ENCODE measurements around the gene RNF222.
A peak's percentile ranks its signal among the peaks of the same experiment; 100 is the strongest.
"Not testable (repeated sequence)": the region's sequence is repeated elsewhere in the genome, so short reads cannot be mapped to it uniquely, and the experiment has no call there.

Gene RNF222

GRCh38 chr17:8410883-8411238 is 13.2 kb upstream of the RNF222 start:
- DNase-seq (ENCODE audit: low spot score): no peak

DNA sequence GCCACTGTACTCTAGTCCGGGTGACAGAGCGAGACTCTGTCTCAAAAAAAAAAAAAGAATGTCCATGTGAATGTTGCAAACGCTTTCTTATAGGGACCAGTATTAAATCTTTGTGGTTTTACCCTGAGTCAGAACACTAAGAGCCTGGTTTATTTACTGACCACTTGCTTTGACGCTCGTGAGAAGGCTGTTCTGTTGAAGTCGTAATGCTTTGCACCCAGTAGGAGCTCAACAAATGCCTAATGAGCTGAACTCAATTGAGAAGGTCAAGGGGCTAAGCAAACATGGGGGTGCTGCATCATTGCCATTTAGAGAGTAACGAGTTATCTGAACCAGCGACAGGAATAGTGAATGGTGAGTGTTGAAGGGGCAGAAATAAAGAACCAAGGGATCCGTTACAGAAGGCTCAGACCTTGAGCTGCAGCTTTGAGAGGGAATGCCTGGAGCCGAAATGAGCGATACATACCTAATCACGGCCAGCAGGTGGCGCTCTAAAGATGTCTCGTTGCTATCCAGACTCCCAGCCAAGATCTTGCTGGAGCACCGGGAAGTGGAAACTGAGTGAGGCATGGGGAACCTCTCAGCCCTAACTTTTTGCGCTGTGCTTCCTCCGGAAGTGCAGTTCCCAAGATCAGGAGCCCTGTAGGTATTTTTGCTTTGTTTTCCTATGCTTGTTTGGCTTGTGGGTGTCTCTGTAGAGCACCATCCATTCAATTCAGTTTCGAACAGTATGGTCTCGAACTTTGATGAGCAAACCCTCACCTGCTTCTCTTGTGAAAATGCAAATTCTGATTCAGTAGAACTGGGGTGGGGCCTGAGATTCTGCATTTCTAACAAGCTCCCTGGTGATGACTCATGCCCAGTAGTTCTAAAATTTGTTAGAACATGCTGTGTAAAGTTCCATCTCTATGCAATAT is 12.6 kb upstream of the RNF222 start:
- peak; percentile 85 for DNase-seq (ENCODE audit: low spot score)

GRCh38 chr17:8408371-8408770 is 10.7 kb upstream of the RNF222 start:
- DNase-seq (ENCODE audit: low spot score): no peak

DNA sequence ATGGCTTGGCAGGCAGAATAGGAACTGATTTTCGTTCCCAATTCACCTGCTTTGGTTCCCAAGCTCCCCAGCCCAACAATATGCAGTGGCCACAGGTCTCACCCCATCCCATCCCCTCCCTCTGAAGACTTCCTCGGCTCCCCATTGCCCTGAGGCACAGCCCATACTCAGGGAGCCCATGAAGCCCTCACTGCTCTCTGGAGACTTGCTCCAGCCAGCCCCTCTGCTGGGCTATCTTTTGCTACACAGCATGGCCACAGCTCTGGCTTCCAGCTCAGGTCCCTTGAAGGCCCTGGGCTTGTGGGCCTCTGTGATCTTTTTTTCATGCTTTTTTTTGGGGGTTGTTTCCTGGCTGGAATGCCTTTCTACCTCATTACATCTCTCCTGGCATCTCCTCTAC is 8.5 kb upstream of the RNF222 start:
- no peak for DNase-seq (ENCODE audit: low spot score)

DNA sequence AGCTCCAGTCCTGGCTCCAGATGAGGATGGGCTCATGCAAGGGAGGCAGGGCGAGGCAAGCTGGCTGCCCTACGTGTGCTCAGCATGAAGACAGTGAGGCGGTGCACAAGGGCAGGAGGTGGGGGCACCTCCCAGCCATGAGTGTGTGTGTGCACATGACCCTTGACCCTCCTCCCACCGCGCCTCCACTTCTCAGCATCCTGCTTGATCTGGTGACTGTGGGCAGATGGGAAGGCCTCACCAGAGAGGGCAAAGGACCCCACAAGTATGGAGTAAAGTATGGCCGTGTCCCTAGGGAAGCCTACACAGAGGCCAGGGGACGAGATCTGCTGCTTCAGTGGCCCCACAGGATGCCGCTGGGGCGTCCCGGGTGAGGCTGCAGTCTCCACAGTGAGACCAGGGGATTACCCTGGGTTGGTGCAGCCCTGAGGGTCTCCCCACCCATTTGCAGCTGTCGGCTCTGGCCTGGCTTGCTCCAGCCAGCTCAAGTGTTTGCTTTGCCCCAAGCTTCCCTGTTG is 7.9 kb upstream of the RNF222 start:
- no peak for DNase-seq (ENCODE audit: low spot score)

DNA sequence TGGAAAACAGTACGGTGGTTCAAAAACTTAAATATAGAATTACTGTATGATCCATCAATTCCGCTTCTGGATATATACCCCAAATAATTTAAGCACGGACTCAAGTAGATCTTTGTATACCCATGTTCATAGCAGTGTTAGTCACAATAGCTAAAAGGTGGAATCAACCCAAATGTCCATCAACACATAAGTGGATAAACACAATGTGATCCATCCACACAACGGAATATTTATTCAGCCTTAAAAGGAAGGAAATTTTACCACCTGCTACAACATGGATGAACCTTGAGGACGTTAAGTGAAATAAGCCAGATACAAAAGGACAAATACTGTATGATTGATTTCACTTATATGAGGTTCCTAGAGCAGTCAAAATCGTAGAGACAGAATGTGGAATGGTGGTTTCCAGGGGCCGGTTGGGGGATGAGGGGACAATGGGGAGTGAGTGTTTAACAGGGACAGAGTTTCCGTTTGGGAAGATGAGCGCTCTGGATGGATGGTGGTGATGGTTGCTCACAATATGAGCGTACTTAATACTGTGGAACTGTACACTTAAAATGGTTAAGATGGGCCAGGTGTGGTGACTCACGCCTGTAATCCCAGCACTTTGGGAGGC is 5.4 kb upstream of the RNF222 start:
- no peak for DNase-seq (ENCODE audit: low spot score)

GRCh38 chr17:8401107-8401506 is 3.5 kb upstream of the RNF222 start:
- DNase-seq (ENCODE audit: low spot score): no peak

DNA sequence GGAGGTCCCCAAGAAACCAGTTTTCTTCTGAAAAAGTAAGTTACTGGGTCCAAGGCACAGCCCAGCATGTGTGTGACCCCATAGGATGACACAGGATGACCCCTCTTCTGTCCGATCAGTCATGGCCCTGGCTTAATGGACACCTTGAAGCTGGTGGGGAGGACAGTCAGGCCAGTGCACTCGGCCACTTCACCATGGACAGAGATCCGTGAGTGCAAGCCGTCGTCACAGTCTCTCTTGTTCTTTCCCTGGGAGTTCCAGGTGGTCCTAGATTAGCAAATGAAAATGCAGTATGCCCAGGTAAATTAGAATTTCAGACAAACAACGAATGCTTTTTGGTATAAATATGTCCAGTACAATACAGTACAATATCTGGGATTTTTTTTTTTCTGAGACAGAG is 1.4 kb upstream of the RNF222 start:
- DNase-seq (ENCODE audit: low spot score): no peak

- not testable (repeated sequence) for DNase-seq (ENCODE audit: low spot score)
Observed at GRCh38 chr17:8394497-8394896, 3.1 kb downstream of the RNF222 start.

DNA sequence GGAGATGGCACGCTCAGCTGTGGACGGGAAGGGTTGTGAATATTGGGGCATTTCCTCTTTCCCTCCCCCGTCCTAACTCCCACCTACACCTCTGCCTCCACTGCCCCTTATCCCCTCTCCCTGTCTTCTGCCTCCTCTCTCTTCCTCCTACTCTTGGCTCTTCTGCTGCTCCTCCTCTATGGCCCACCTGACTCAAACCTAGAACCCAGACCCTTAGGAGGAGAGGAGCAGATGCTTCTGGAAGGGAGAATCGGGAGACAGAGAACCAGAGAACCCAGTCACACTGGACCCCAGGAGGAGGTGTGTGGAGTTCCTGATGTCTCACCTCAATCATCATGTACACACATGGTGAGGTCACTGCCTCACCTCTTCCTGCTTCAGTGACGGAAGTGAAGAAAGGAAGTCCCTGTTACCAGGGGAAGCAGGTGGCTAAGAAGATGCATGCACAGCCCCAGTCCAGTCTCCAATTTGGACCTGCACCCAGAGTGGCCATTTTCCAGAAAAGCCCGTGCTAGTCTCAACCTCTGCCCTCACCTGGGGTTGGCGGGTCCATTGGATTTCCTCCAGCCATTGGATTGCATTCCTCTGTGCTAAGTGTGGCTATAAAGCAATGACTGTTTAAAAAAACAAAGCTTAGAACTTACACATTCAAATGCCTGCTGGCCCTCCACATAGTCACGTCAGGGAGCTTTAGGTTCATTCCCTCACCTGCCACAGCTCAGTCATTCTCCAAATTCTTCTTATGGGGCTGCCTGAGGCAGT is 4.0 kb downstream of the RNF222 start:
- DNase-seq (ENCODE audit: low spot score): no peak

GRCh38 chr17:8392674-8393469 is 4.8 kb downstream of the RNF222 start:
- no peak for DNase-seq (ENCODE audit: low spot score)

GRCh38 chr17:8392274-8392673 is 5.4 kb downstream of the RNF222 start:
- DNase-seq (ENCODE audit: low spot score): no peak

DNA sequence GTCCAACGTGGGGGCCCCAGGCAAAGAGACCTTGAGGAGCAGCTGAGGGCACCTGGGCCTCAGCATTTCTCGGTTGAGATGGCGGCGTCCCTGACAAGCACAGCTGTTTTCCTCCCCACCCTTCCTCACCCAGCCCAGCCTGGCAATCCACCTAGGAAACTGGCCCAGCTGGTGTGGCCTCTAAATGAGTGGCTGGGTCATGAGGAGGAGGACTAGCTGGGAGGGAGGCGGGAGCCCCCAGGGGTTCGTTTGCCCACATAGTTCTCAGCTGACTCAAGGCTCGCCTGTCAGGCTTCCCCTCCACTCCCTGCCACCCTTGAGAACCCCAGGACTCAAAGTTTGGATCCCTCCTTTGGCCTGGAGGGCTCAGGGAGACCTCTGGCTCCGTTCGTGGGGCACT is 5.9 kb downstream of the RNF222 start:
- DNase-seq (ENCODE audit: low spot score): peak; percentile 37

DNA sequence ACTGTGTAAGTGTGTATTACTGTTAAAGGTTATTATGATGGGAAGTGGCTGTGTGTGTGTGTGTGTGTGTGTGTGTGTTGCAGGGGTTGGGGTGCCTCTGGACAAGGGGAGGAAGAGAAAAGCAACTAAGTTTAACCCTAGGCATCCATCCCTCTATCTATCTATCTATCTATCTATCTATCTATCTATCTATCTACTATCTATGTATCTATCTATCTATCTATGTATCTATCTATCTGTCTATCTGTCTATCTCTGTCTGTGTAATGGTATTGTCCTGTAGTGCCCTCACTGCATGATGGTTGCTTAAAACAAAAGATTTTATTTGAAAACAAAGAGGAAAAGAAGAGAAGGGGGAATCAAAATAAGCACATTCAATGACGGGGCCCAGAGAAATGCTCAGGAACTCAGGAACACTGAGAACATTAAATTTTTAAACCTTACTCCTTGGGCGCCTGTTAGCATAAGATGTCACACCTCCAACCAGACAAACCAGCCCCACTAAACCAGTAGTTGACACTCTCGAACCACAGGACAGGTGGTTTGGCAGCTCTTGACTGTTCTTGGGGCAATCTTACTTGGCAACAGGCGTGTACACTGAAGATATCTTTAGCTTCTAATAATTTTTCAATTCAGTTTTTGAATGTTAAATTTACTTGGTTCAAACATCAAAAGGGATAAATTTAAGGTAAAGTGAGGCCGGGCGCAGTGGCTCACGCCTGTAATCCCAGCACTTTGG is 9.5 kb downstream of the RNF222 start:
- no peak for DNase-seq (ENCODE audit: low spot score)

DNA sequence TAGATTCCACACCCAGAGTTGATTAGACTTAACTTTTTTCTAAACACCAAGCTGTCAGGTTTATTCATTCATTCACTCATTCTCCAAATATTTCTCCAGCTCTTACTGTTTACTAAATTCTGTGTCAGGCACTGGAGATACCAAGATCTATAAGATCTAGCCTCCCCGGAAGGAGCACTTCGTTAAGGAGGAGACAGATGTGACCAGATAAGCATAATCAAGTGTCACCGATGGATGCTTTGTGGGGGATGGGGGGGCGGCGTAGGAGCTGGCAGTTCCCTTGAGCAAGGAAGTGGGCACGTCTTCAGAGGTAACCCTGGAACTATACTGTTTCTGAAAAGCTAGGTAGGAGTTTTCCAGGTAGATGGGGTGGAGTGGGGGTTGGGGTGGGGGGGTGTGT is 10.8 kb downstream of the RNF222 start:
- no peak for DNase-seq (ENCODE audit: low spot score)

DNA sequence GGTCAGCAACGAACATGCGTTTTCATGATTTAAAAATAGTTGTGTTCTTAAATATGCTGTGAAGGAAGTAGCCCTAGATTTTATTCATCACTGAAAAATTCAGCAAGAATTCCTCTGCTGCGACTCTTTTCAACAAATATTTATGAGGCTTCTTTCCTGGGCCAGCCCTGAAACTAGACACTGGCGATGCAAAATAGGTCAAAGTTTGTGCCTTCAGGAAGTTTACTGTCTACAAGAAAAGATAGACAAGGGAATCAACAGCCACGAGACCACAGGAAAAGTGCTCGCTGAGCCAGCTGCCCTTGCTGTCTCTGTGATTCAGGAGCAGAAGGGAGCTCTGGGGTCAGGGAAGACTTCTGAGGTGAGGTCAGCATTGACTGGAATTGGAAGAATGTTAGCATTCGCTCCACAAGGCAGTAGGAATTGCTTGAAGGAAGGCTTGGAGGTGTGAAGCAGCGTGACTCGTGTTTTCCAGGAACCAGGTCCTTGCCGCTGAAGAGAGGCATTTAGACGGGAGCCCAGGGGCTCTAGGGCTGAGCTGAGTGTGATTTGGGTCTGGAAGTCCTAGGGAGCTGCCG is 12.7 kb downstream of the RNF222 start:
- peak; percentile 82 for DNase-seq (ENCODE audit: low spot score)

GRCh38 chr17:8383143-8383822 is 14.3 kb downstream of the RNF222 start, which contains the start of gene RPL26:
RPL26 (minus strand) TSS chr17:8383193; CDS start chr17:8382310, 883 bp downstream.
- peak; percentile 96 for DNase-seq (ENCODE audit: low spot score)

- no peak for DNase-seq (ENCODE audit: low spot score)
Observed at GRCh38 chr17:8382880-8383142, 14.8 kb downstream of the RNF222 start.

DNA sequence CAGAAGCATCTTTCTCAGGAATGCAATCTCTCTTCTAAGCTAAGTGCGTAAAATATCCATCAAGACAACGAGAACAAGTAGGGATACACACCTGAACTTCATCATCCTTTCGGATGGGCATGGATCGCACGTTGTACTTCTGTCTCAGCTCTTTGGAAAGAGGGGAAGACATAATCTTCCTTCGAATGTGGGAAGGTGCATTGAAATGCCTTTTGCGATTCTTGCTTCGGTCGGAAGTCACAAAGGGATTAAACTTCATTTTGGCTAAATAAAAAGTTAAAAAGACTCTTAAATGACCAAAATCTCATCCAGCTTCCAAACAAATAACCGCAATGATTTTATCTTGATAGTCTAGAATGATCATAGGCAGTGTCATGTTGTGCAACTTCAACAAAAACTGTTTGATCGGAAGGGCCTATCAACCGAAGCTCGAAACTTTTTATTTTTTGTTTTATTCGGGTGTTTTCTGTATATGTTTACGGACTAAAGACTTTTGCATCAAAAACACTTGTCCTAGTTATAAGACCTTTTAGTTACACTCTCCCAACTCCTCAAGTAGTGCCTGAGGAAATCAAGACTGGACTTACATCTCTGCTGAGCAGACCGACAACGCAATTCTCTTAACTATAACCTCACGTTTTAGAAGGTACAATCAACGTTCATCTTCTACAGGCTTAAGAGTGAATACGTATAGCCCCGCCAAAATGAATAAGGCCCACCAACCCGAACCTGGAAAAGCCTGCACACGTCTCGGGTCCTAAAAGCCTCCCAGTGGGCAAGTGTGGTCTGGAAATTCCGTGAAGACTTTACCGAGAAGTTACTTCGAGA is 15.4 kb downstream of the RNF222 start:
- DNase-seq (ENCODE audit: low spot score): no peak
